ENCODE data around the gene AGAP2.

DNA sequence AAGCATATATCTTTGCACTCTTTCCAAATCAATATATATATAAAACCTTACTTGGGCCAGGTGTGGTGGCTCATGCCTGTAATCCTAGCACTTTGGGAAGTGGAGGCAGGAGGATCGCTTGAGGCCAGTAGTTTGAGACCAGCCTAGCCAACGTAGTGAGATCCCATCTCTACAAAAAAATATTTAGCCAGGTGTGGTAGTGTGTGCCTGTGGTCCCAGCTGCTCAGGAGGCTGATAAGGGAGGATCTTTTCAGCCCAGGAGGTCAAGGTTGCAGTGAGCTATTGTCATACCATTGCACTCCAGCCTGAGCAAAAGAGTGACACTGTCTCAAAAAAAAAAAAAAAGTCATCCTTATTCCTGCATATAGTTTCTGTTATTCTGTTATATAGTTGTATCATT is 30.2 kb downstream of the AGAP2 start:
- TF ChIP-seq CHD2 (IDR thresholded peaks at IDR 0.05; ENCODE audit: low read length, partially characterized antibody) (no peak), CTCF (IDR thresholded peaks at IDR 0.05) (no peak)
